ENCODE measurements around the gene TAF1B. TPM values are rescaled to one million over a fixed set of nuclear protein-coding genes. Genes with fewer than 3 reads are reported as not detected.

The TAF1B gene
- total RNA-seq, 1 donor: 41.3 TPM

- no peak overlapping the region for H3K4me2 ChIP-seq (ENCODE audit: insufficient read depth, low read length)
- no peak overlapping the region for H2AFZ ChIP-seq (ENCODE audit: low read length)
Measured at GRCh38 chr2:9952856-9953503, 109.7 kb downstream of the TAF1B start.

GRCh38 chr2:9954136-9954535, 110.9 kb downstream of the TAF1B start:
- Histone ChIP-seq H4K20me1 (ENCODE audit: insufficient read depth, low read length) (no peaks in the 10 kb centered on the region), H3K4me1 (ENCODE audit: insufficient read depth, low read length) (peaks cover 6% of the 10 kb centered on the region), H3K27me3 (ENCODE audit: insufficient read depth, low read length) (no peaks in the 10 kb centered on the region), H3K4me3 (ENCODE audit: insufficient read depth, low read length) (no peak overlapping the region), H3K4me2 (ENCODE audit: insufficient read depth, low read length) (no peak overlapping the region), H3K79me2 (ENCODE audit: insufficient read depth, low read length) (no peaks in the 10 kb centered on the region), H3K36me3 (ENCODE audit: insufficient read depth, low read length) (no peaks in the 10 kb centered on the region), H2AFZ (ENCODE audit: low read length) (no peak overlapping the region), H3K9me3 (ENCODE audit: low read depth, low read length) (no peaks in the 10 kb centered on the region), H3K27ac (ENCODE audit: low read depth, low read length) (no peak overlapping the region)
- DNase-seq (ENCODE audit: insufficient read length, low spot score, missing footprints): no peak
- TF ChIP-seq CTCF (IDR thresholded peaks at IDR 0.05; ENCODE audit: extremely low read depth, low read depth, low read length): no peak

More at GRCh38 chr2:9952856-9953503, 109.7 kb downstream of the TAF1B start:
- Histone ChIP-seq H3K36me3 (ENCODE audit: insufficient read depth, low read length) (no peaks in the 10 kb centered on the region), H3K79me2 (ENCODE audit: insufficient read depth, low read length) (no peaks in the 10 kb centered on the region), H4K20me1 (ENCODE audit: insufficient read depth, low read length) (no peaks in the 10 kb centered on the region), H3K4me3 (ENCODE audit: insufficient read depth, low read length) (no peak overlapping the region), H3K9me3 (ENCODE audit: low read depth, low read length) (no peaks in the 10 kb centered on the region), H3K4me1 (ENCODE audit: insufficient read depth, low read length) (peaks cover 6% of the 10 kb centered on the region), H3K27me3 (ENCODE audit: insufficient read depth, low read length) (no peaks in the 10 kb centered on the region), H3K27ac (ENCODE audit: low read depth, low read length) (no peak overlapping the region)
- no peak for TF ChIP-seq CTCF (IDR thresholded peaks at IDR 0.05; ENCODE audit: extremely low read depth, low read depth, low read length)
- no peak for DNase-seq (ENCODE audit: insufficient read length, low spot score, missing footprints)

- DNase-seq (ENCODE audit: insufficient read length, low spot score, missing footprints): no peak
- Histone ChIP-seq H3K27ac (ENCODE audit: low read depth, low read length) (no peak overlapping the region), H3K27me3 (ENCODE audit: insufficient read depth, low read length) (no peaks in the 10 kb centered on the region), H3K4me1 (ENCODE audit: insufficient read depth, low read length) (no peaks in the 10 kb centered on the region), H3K9me3 (ENCODE audit: low read depth, low read length) (no peaks in the 10 kb centered on the region), H3K4me3 (ENCODE audit: insufficient read depth, low read length) (no peak overlapping the region), H4K20me1 (ENCODE audit: insufficient read depth, low read length) (no peaks in the 10 kb centered on the region), H3K36me3 (ENCODE audit: insufficient read depth, low read length) (no peaks in the 10 kb centered on the region), H3K4me2 (ENCODE audit: insufficient read depth, low read length) (no peak overlapping the region), H3K79me2 (ENCODE audit: insufficient read depth, low read length) (no peaks in the 10 kb centered on the region), H2AFZ (ENCODE audit: low read length) (no peak overlapping the region)
- TF ChIP-seq CTCF (IDR thresholded peaks at IDR 0.05; ENCODE audit: extremely low read depth, low read depth, low read length): no peak
Measured at GRCh38 chr2:9958057-9958456, 114.8 kb downstream of the TAF1B start.

- Histone ChIP-seq H3K27ac (ENCODE audit: low read depth, low read length) (no peak overlapping the region), H3K4me2 (ENCODE audit: insufficient read depth, low read length) (no peak overlapping the region), H3K4me3 (ENCODE audit: insufficient read depth, low read length) (no peak overlapping the region), H3K36me3 (ENCODE audit: insufficient read depth, low read length) (no peaks in the 10 kb centered on the region), H3K9me3 (ENCODE audit: low read depth, low read length) (no peaks in the 10 kb centered on the region), H3K27me3 (ENCODE audit: insufficient read depth, low read length) (no peaks in the 10 kb centered on the region), H4K20me1 (ENCODE audit: insufficient read depth, low read length) (no peaks in the 10 kb centered on the region), H2AFZ (ENCODE audit: low read length) (no peak overlapping the region), H3K79me2 (ENCODE audit: insufficient read depth, low read length) (no peaks in the 10 kb centered on the region), H3K4me1 (ENCODE audit: insufficient read depth, low read length) (no peaks in the 10 kb centered on the region)
- TF ChIP-seq CTCF (IDR thresholded peaks at IDR 0.05; ENCODE audit: extremely low read depth, low read depth, low read length): no peak
- DNase-seq (ENCODE audit: insufficient read length, low spot score, missing footprints): no peak
Measured at GRCh38 chr2:9959262-9959661, 116.0 kb downstream of the TAF1B start.

Measured in osteoblast (primary cell).